HCT116 (cell line): Measurements from ENCODE around the gene DNMT3L. TPM values are rescaled to one million over a fixed set of nuclear protein-coding genes. Genes with fewer than 3 reads are reported as not detected.

Experiments used
- ATAC-seq: fragments of 200-7000 bp; cut with Tn5 transposase; 2 replicates; pipeline ENCODE4 v1.9.1; 2020; ENCODE audit warnings: mild to moderate bottlenecking, moderate library complexity
- BruUV-seq: library from RNA; stranded (reverse); fragments of 400-500 nt; replicated peaks from 2 replicates; lab custom pipeline; 2021; lab: Mats Ljungman, UMichigan
- CTCF ChIA-PET: fragments of 300-600 bp; sonication (Branson Sonifier 250); formaldehyde crosslinking; loops from one replicate; lab custom pipeline; 2021; ENCODE audit warnings: antibody characterized with exemption; lab: Charles Lee
- POLR2A ChIA-PET: fragments of 300-600, 350-600 bp; sonication (Branson Sonifier 250); formaldehyde crosslinking; loops from one replicate; lab custom pipeline; 2021; ENCODE audit warnings: antibody characterized with exemption; lab: Charles Lee
- RAD21 ChIA-PET, 2 experiments: fragments of 300-600 bp; sonication (Branson Sonifier 250); formaldehyde crosslinking; loops; one replicate each; lab custom pipeline; 2023; ENCODE audit warnings: low total read pairs in 2 of 2; ENCODE audit not compliant: uncharacterized antibody in 2 of 2, unreplicated experiment in 2 of 2, low non-redundant PET in 1 of 2; lab: Charles Lee
- DNase-seq: peaks from one replicate; pipeline ENCODE4 v3.0.0-alpha.2; 2010; ENCODE audit warnings: low read depth, low spot score
- H2AFZ ChIP-seq: fragments of 200-600 bp; shearing (Covaris generic), sonication (generic); 2 replicates; pipeline ENCODE4 v1.6.1; 2017; ENCODE audit warnings: low read depth, mixed run types, mixed read lengths, antibody characterized with exemption, low read length; ENCODE audit not compliant: poor library complexity, severe bottlenecking
- H3K27ac ChIP-seq: 2 replicates; pipeline ENCODE4 v1.5.1; 2012; ENCODE audit warnings: low read depth, low read length
- H3K27me3 ChIP-seq: fragments of 200-600 bp; sonication (generic); 2 replicates; pipeline ENCODE4 v1.6.1; 2016; ENCODE audit warnings: mixed run types, low read length, mixed read lengths; ENCODE audit not compliant: insufficient read depth
- H3K36me3 ChIP-seq, 2 experiments: fragments of 200-500 bp in 1 of 2; fragments of 200-600 bp in 1 of 2; sonication (Bioruptor generic) in 1 of 2; sonication (generic) in 1 of 2; 2 replicates each; pipeline versions ENCODE4 v1.5.1 to v1.6.1; 2014 to 2016; ENCODE audit warnings: low read length in 2 of 2, inconsistent platforms in 1 of 2, mixed read lengths in 1 of 2, mixed run types in 1 of 2; ENCODE audit not compliant: insufficient read depth in 2 of 2, control insufficient read depth in 1 of 2
- H3K4me1 ChIP-seq, 2 experiments: fragments of 200-600 bp in 1 of 2; sonication (generic) in 1 of 2; 2 replicates each; pipeline versions ENCODE4 v1.5.1 to v1.6.1; 2012 to 2017; ENCODE audit warnings: low read length in 2 of 2, inconsistent platforms in 1 of 2, mild to moderate bottlenecking in 1 of 2, mixed read lengths in 1 of 2, mixed run types in 1 of 2, moderate library complexity in 1 of 2; ENCODE audit not compliant: insufficient read depth in 2 of 2, control insufficient read depth in 1 of 2
- H3K4me2 ChIP-seq: fragments of 200-600 bp; sonication (generic); 2 replicates; pipeline ENCODE4 v1.6.1; 2017; ENCODE audit warnings: mixed run types, low read length, mixed read lengths
- H3K4me3 ChIP-seq, 2 experiments: fragments of 200-600 bp in 1 of 2; sonication (generic) in 1 of 2; replicated peaks in 1 of 2; 2 replicates each; pipeline ENCODE4 v1.5.1; 2011 to 2016; ENCODE audit warnings: low read length in 2 of 2, control low read depth in 1 of 2, low read depth in 1 of 2, mild to moderate bottlenecking in 1 of 2, mixed read lengths in 1 of 2, mixed run types in 1 of 2
- H3K79me2 ChIP-seq: fragments of 200-600 bp; sonication (generic); 2 replicates; pipeline ENCODE4 v1.6.1; 2017; ENCODE audit warnings: mild to moderate bottlenecking, mixed run types, low read length, moderate library complexity, mixed read lengths; ENCODE audit not compliant: insufficient read depth
- H3K9ac ChIP-seq: fragments of 200-600 bp; sonication (generic); 2 replicates; pipeline ENCODE4 v1.6.1; 2016; ENCODE audit warnings: low read length, mixed read lengths
- H3K9me2 ChIP-seq: fragments of 200-600 bp; sonication (generic), shearing (Covaris generic); 2 replicates; pipeline ENCODE4 v1.6.1; 2017; ENCODE audit warnings: mixed run types, mild to moderate bottlenecking, moderate library complexity; ENCODE audit not compliant: insufficient read depth
- H3K9me3 ChIP-seq, 2 experiments: fragments of 200-500 bp in 1 of 2; fragments of 200-600 bp in 1 of 2; sonication (Bioruptor generic) in 1 of 2; sonication (generic) in 1 of 2; 2 replicates each; pipeline ENCODE4 v1.6.1; 2014 to 2017; ENCODE audit warnings: low read length in 2 of 2, mixed read lengths in 2 of 2, inconsistent platforms in 1 of 2, low read depth in 1 of 2, mild to moderate bottlenecking in 1 of 2, mixed run types in 1 of 2, moderate library complexity in 1 of 2; ENCODE audit not compliant: control insufficient read depth in 1 of 2, insufficient read depth in 1 of 2
- H4K20me1 ChIP-seq: fragments of 200-600 bp; sonication (generic), shearing (Covaris generic); 2 replicates; pipeline ENCODE4 v1.6.1; 2017; ENCODE audit warnings: mixed run types, mild to moderate bottlenecking, moderate library complexity; ENCODE audit not compliant: insufficient read depth
- CBX3 ChIP-seq: IDR thresholded peaks from 2 replicates; pipeline ENCODE4 v1.6.1; 2012; ENCODE audit warnings: low read depth
- EGR1 ChIP-seq: IDR thresholded peaks from 2 replicates; pipeline ENCODE4 v1.6.1; 2012; ENCODE audit warnings: low read depth
- FOSL1 ChIP-seq: IDR thresholded peaks from 2 replicates; pipeline ENCODE4 v1.6.1; 2012; ENCODE audit warnings: low read depth
- JUND ChIP-seq: IDR thresholded peaks from 2 replicates; pipeline ENCODE4 v1.6.1; 2012
- POLR2A ChIP-seq: IDR thresholded peaks from 2 replicates; pipeline ENCODE4 v1.7.0; 2011; ENCODE audit warnings: borderline replicate concordance; ENCODE audit not compliant: insufficient read depth, insufficient read length; ENCODE audit errors: extremely low read depth
- POLR2AphosphoS5 ChIP-seq: IDR thresholded peaks from 2 replicates; pipeline ENCODE4 v1.6.1; 2011; ENCODE audit warnings: mild to moderate bottlenecking, low read depth, low read length, moderate library complexity
- SP1 ChIP-seq: IDR thresholded peaks from 2 replicates; pipeline ENCODE4 v1.6.1; 2012; ENCODE audit warnings: low read depth
- TCF7L2 ChIP-seq: IDR thresholded peaks from 2 replicates; pipeline ENCODE4 v1.7.0; 2011; ENCODE audit warnings: borderline replicate concordance, inconsistent platforms; ENCODE audit not compliant: insufficient read depth, insufficient read length; ENCODE audit errors: extremely low read depth
- ZNF274 ChIP-seq: fragments of 200-500 bp; sonication (Bioruptor generic); IDR thresholded peaks from 2 replicates; pipeline ENCODE4 v1.6.1; 2014; ENCODE audit warnings: mild to moderate bottlenecking, low read depth, low read length, inconsistent platforms
- intact Hi-C: fragments of 100-400 bp; cut with micrococcal nuclease; formaldehyde crosslinking; loops from 2 replicates; pipeline ENCODE4 v1.10.0; 2022
- total RNA-seq: library from RNA; stranded (reverse); gene quantifications from one replicate; pipeline ENCODE4 v1.2.1, GENCODE V29; 2021; ENCODE audit not compliant: unreplicated experiment
- TF ChIP-seq, protein P1 (sequence below): IDR thresholded peaks from 2 replicates; pipeline ENCODE4 v1.6.1; 2011; ENCODE audit warnings: mild to moderate bottlenecking, low read length, moderate library complexity; ENCODE audit not compliant: insufficient replicate concordance; ENCODE audit errors: extremely low read depth
- TF ChIP-seq, protein P2 (sequence below): IDR thresholded peaks from 2 replicates; pipeline ENCODE4 v1.6.1; 2012; ENCODE audit warnings: low read depth

Gene DNMT3L
- total RNA-seq, 1 experiment from 2014 or later: not detected

DNA sequence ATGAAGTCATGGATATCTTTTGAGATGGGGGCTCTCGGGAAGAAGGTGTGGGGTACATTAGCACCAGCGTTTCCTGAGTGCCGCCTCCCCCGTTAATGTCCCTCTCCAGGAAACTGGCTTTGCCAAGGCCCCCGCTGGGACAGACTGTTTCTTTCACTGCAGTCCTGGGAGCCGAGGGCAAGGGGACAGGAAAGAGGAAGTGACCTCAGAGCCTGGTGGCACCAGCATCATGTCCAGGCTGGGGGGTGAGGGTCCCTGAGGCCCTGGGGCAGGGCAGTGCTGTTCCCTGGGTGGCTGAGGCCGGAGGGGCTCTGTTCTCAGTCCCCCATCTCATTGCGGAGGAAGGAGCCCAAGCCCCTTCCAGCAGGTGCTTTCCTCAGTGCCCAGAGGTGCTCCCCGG is 44.0 kb upstream of the DNMT3L start:
- peaks cover 4 to 8% of the 10 kb centered on the region in 2 experiments; a peak in 2 of 4 replicates for H3K36me3 ChIP-seq
- H3K27me3 ChIP-seq: no peaks in the 10 kb centered on the region
- peaks cover 10 to 24% of the 10 kb centered on the region in 2 experiments for H3K4me1 ChIP-seq
- no peaks in the 10 kb centered on the region for H4K20me1 ChIP-seq
- H2AFZ ChIP-seq: no peak overlapping the region
- peaks cover 54% of the 10 kb centered on the region for H3K79me2 ChIP-seq
- no peak overlapping the region for H3K27ac ChIP-seq
- ATAC-seq (no peak), DNase-seq (no peak)
- H3K9me2 ChIP-seq: no peaks in the 10 kb centered on the region
- no peak overlapping the region for H3K9ac ChIP-seq
- intact Hi-C loops: no loop called here
- no peak overlapping the region for H3K4me2 ChIP-seq
- BruUV-seq: no TSS peak
- no peak for TF ChIP-seq EGR1
- TF ChIP-seq POLR2A: no peak
- no peak for TF ChIP-seq CBX3
- no peak for TF ChIP-seq FOSL1
- TF ChIP-seq ZNF274: no peak
- TF ChIP-seq, protein P1, sequence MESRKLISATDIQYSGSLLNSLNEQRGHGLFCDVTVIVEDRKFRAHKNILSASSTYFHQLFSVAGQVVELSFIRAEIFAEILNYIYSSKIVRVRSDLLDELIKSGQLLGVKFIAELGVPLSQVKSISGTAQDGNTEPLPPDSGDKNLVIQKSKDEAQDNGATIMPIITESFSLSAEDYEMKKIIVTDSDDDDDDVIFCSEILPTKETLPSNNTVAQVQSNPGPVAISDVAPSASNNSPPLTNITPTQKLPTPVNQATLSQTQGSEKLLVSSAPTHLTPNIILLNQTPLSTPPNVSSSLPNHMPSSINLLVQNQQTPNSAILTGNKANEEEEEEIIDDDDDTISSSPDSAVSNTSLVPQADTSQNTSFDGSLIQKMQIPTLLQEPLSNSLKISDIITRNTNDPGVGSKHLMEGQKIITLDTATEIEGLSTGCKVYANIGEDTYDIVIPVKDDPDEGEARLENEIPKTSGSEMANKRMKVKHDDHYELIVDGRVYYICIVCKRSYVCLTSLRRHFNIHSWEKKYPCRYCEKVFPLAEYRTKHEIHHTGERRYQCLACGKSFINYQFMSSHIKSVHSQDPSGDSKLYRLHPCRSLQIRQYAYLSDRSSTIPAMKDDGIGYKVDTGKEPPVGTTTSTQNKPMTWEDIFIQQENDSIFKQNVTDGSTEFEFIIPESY: no peak
- no peak for TF ChIP-seq JUND
- TF ChIP-seq POLR2AphosphoS5: no peak
- TF ChIP-seq, protein P2, sequence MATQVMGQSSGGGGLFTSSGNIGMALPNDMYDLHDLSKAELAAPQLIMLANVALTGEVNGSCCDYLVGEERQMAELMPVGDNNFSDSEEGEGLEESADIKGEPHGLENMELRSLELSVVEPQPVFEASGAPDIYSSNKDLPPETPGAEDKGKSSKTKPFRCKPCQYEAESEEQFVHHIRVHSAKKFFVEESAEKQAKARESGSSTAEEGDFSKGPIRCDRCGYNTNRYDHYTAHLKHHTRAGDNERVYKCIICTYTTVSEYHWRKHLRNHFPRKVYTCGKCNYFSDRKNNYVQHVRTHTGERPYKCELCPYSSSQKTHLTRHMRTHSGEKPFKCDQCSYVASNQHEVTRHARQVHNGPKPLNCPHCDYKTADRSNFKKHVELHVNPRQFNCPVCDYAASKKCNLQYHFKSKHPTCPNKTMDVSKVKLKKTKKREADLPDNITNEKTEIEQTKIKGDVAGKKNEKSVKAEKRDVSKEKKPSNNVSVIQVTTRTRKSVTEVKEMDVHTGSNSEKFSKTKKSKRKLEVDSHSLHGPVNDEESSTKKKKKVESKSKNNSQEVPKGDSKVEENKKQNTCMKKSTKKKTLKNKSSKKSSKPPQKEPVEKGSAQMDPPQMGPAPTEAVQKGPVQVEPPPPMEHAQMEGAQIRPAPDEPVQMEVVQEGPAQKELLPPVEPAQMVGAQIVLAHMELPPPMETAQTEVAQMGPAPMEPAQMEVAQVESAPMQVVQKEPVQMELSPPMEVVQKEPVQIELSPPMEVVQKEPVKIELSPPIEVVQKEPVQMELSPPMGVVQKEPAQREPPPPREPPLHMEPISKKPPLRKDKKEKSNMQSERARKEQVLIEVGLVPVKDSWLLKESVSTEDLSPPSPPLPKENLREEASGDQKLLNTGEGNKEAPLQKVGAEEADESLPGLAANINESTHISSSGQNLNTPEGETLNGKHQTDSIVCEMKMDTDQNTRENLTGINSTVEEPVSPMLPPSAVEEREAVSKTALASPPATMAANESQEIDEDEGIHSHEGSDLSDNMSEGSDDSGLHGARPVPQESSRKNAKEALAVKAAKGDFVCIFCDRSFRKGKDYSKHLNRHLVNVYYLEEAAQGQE: no peak
- no peak for TF ChIP-seq SP1
- no peak for TF ChIP-seq TCF7L2
- H3K4me3 ChIP-seq: no peak overlapping the region
- ChIA-PET CTCF (no interaction called here), POLR2A (no interaction called here), RAD21 (no interaction called here)
- H3K9me3 ChIP-seq: no peaks in the 10 kb centered on the region
